Activated naive CD4-positive, alpha-beta T cell treated with anti-CD3 and anti-CD28 coated beads, Interleukin-2, amount 10 ng/mL, durations not matched to agents 5 hours and 36 hours (primary cell): ENCODE measurements around the gene SEC31A. TPM values are rescaled to one million over a fixed set of nuclear protein-coding genes. Genes with fewer than 3 reads are reported as not detected.

Experiments used
- total RNA-seq, 2 experiments: library from RNA; stranded (reverse); gene quantifications; one replicate each; pipeline ENCODE4 v1.2.3, GENCODE V29; 2021

SEC31A gene
- total RNA-seq = 100 to 1,000 TPM; 124 to 128 TPM

GRCh38 chr4:82890901-82891706 lies at the start of gene SEC31A:
Gene SEC31A, minus strand, starts transcription at chr4:82891153. Its CDS starts 9,217 bp downstream, at chr4:82881936.

GRCh38 chr4:82900411-82901182 lies 9.6 kb upstream of the SEC31A start, which contains the start of gene THAP9:
Gene THAP9, plus strand, starts transcription at chr4:82900735. Its CDS starts 68 bp downstream, at chr4:82900803.

GRCh38 chr4:82798168-82799005 lies 92.6 kb downstream of the SEC31A start, which contains the start of gene SCD5:
Gene SCD5, minus strand, starts transcription at chr4:82798796. Its CDS starts 259 bp downstream, at chr4:82798537.

Other genes with a start within 250 kb of the SEC31A start
- gene SCD5, start 92.4 kb downstream of the SEC31A start, total RNA-seq = under 1 TPM; 0.76 to 0.94 TPM
- gene THAP9, start 9.6 kb upstream of the SEC31A start, total RNA-seq = 1 to 10 TPM; 3.0 to 3.1 TPM
- gene LIN54, start 119.7 kb upstream of the SEC31A start, total RNA-seq = 10 to 100 TPM; 28.7 to 29.5 TPM
- 10 to 100 TPM; 26.0 to 28.6 TPM for gene COPS4, start 144.0 kb upstream of the SEC31A start, total RNA-seq
- gene PLAC8, start 223.6 kb upstream of the SEC31A start, total RNA-seq = 100 to 1,000 TPM; 523 to 533 TPM